Trophoblast cell (in vitro differentiated cells and primary cell): Measurements from ENCODE around the gene ARHGAP42.

Experiments used
- DNase-seq, 2 donors: peaks; one replicate each; pipeline ENCODE4 v3.0.0-alpha.2; 2016
- H2AFZ ChIP-seq: 2 replicates; pipeline ENCODE4 v1.6.1; 2013; ENCODE audit warnings: low read length, moderate library complexity, mild to moderate bottlenecking; ENCODE audit not compliant: insufficient read depth, poor library complexity
- H2AK5ac ChIP-seq: 2 replicates; pipeline ENCODE4 v1.6.1; 2013; ENCODE audit warnings: mild to moderate bottlenecking, low read length
- H2BK120ac ChIP-seq: 2 replicates; pipeline ENCODE4 v1.6.1; 2013; ENCODE audit warnings: low read length, mild to moderate bottlenecking, moderate library complexity; ENCODE audit not compliant: insufficient read depth, poor library complexity
- H2BK12ac ChIP-seq: 2 replicates; pipeline ENCODE4 v1.6.1; 2013; ENCODE audit warnings: mild to moderate bottlenecking, low read length, moderate library complexity
- H2BK5ac ChIP-seq: 2 replicates; pipeline ENCODE4 v1.6.1; 2013; ENCODE audit warnings: low read length, low read depth, moderate library complexity, mild to moderate bottlenecking; ENCODE audit not compliant: poor library complexity
- H3K14ac ChIP-seq: 2 replicates; pipeline ENCODE4 v1.6.1; 2013; ENCODE audit warnings: mild to moderate bottlenecking, low read length
- H3K18ac ChIP-seq: 2 replicates; pipeline ENCODE4 v1.6.1; 2013; ENCODE audit warnings: mild to moderate bottlenecking, low read length
- H3K23ac ChIP-seq: 2 replicates; pipeline ENCODE4 v1.6.1; 2013; ENCODE audit warnings: low read length
- H3K27ac ChIP-seq: 2 replicates; pipeline ENCODE4 v1.5.1; 2013; ENCODE audit warnings: low read depth, mild to moderate bottlenecking, inconsistent platforms, low read length, moderate library complexity
- H3K27me3 ChIP-seq: 2 replicates; pipeline ENCODE4 v1.6.1; 2013; ENCODE audit warnings: inconsistent platforms, mild to moderate bottlenecking, low read length, moderate library complexity; ENCODE audit not compliant: insufficient read depth
- H3K36me3 ChIP-seq, 2 experiments: 1 replicate in 1 of 2; 2 replicates in 1 of 2; pipeline ENCODE4 v1.6.1; 2013; ENCODE audit warnings: low read length in 2 of 2, mild to moderate bottlenecking in 2 of 2, moderate library complexity in 1 of 2; ENCODE audit not compliant: insufficient read depth in 2 of 2, control insufficient read depth in 1 of 2
- H3K4ac ChIP-seq: 2 replicates; pipeline ENCODE4 v1.6.1; 2013; ENCODE audit warnings: low read depth, mild to moderate bottlenecking, low read length, moderate library complexity
- H3K4me1 ChIP-seq, 2 experiments: 1 replicate in 1 of 2; 2 replicates in 1 of 2; pipeline ENCODE4 v1.6.1; 2013; ENCODE audit warnings: low read length in 2 of 2, mild to moderate bottlenecking in 2 of 2, moderate library complexity in 1 of 2; ENCODE audit not compliant: insufficient read depth in 2 of 2, control insufficient read depth in 1 of 2
- H3K4me2 ChIP-seq: 2 replicates; pipeline ENCODE4 v1.6.1; 2013; ENCODE audit warnings: inconsistent platforms, mild to moderate bottlenecking, low read length, moderate library complexity
- H3K4me3 ChIP-seq: 2 replicates; pipeline ENCODE4 v1.5.1; 2013; ENCODE audit warnings: mild to moderate bottlenecking, low read depth, low read length, inconsistent platforms
- H3K79me1 ChIP-seq: one replicate; pipeline ENCODE4 v1.6.1; 2013; ENCODE audit warnings: low read length
- H3K79me2 ChIP-seq: 2 replicates; pipeline ENCODE4 v1.6.1; 2013; ENCODE audit warnings: low read length, mild to moderate bottlenecking; ENCODE audit not compliant: control insufficient read depth, insufficient read depth, poor library complexity
- H3K9ac ChIP-seq: 2 replicates; pipeline ENCODE4 v1.6.1; 2013; ENCODE audit warnings: mild to moderate bottlenecking, low read length
- H3K9me3 ChIP-seq: 2 replicates; pipeline ENCODE4 v1.6.1; 2013; ENCODE audit warnings: low read depth, mild to moderate bottlenecking, control low read depth, inconsistent platforms, low read length; ENCODE audit not compliant: insufficient read depth
- H4K12ac ChIP-seq: 2 replicates; pipeline ENCODE4 v1.6.1; 2013; ENCODE audit warnings: low read depth, mild to moderate bottlenecking, low read length, moderate library complexity
- H4K8ac ChIP-seq: 2 replicates; pipeline ENCODE4 v1.6.1; 2013; ENCODE audit warnings: low read depth, mild to moderate bottlenecking, low read length, moderate library complexity
- H4K91ac ChIP-seq: one replicate; pipeline ENCODE4 v1.6.1; 2013; ENCODE audit warnings: low read depth, mild to moderate bottlenecking, low read length, moderate library complexity
- WGBS: extraction: QIAGEN DNeasy Blood & Tissue Kit; methylation state at CpG from one replicate; pipeline ENCODE4 v1.1.7; 2013; ENCODE audit warnings: missing lambda C conversion rate; ENCODE audit not compliant: insufficient read length, insufficient coverage; ENCODE audit errors: extremely low coverage; 5-methylcytosine and 5-hydroxymethylcytosine counted together

The ARHGAP42 gene

DNA sequence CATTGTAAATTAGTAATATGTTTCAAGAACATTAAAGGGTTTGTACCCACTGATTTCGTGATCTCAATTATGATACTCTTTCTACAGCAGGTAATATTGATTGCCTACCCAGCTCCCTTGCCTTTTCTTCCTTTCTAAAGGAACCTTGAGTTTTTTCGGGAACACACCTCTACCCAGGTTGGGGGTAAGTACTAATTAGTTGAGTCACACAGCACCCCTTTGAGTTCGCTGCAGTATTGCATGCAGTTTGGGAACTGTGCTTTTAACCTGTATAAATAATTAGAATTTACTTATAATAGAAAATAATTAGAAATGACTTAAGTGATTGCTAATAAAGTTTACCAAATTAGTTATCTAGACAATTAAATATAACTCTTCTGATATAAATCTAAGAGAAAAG lies 24.9 kb downstream of the ARHGAP42 start:
- Histone ChIP-seq H2BK12ac (no peak overlapping the region), H4K8ac (no peak overlapping the region), H2BK120ac (no peak overlapping the region), H3K79me1 (no peaks in the 10 kb centered on the region), H3K4me1 (no peaks in the 10 kb centered on the region), H3K14ac (no peak overlapping the region), H2AK5ac (no peak overlapping the region), H4K12ac (no peak overlapping the region), H3K23ac (no peak overlapping the region), H2BK5ac (no peak overlapping the region), H3K36me3 (no peaks in the 10 kb centered on the region), H2AFZ (no peak overlapping the region), H3K27me3 (no peaks in the 10 kb centered on the region), H3K9ac (no peak overlapping the region), H3K79me2 (no peaks in the 10 kb centered on the region), H3K9me3 (no peaks in the 10 kb centered on the region), H4K91ac (no peak overlapping the region), H3K4me3 (no peak overlapping the region), H3K4ac (no peak overlapping the region), H3K27ac (no peak overlapping the region), H3K18ac (no peak overlapping the region), H3K4me2 (no peak overlapping the region)
- WGBS, result no CpG with 5 or more reads among the region's 3 CpGs
- no peak for DNase-seq

- Histone ChIP-seq H3K4ac (no peak overlapping the region), H2BK120ac (no peak overlapping the region), H3K23ac (no peak overlapping the region), H3K18ac (no peak overlapping the region), H3K4me3 (no peak overlapping the region), H4K8ac (no peak overlapping the region), H4K12ac (no peak overlapping the region), H3K36me3 (no peaks in the 10 kb centered on the region), H2AFZ (no peak overlapping the region), H2BK5ac (no peak overlapping the region), H3K9ac (no peak overlapping the region), H2BK12ac (no peak overlapping the region), H3K27me3 (no peaks in the 10 kb centered on the region), H3K4me2 (no peak overlapping the region), H3K27ac (no peak overlapping the region), H3K14ac (no peak overlapping the region), H3K79me1 (no peaks in the 10 kb centered on the region), H3K79me2 (no peaks in the 10 kb centered on the region), H3K9me3 (no peaks in the 10 kb centered on the region), H2AK5ac (no peak overlapping the region), H3K4me1 (no peaks in the 10 kb centered on the region), H4K91ac (no peak overlapping the region)
- no peak for DNase-seq
- no CpG with 5 or more reads among the region's 3 CpGs for WGBS
These were observed 25.5 kb downstream of the ARHGAP42 start for GRCh38 chr11:100712583-100712982.

GRCh38 chr11:100715165-100715761 lies 28.2 kb downstream of the ARHGAP42 start:
- Histone ChIP-seq H3K4me3 (no peak overlapping the region), H2BK120ac (no peak overlapping the region), H3K4me2 (no peak overlapping the region), H2AK5ac (no peak overlapping the region), H4K91ac (no peak overlapping the region), H3K9me3 (no peaks in the 10 kb centered on the region), H3K79me1 (no peaks in the 10 kb centered on the region), H3K4me1 (peaks cover 6 to 8% of the 10 kb centered on the region in 2 experiments), H3K23ac (no peak overlapping the region), H3K4ac (no peak overlapping the region), H2BK12ac (no peak overlapping the region), H2BK5ac (no peak overlapping the region), H3K27me3 (no peaks in the 10 kb centered on the region), H3K36me3 (no peaks in the 10 kb centered on the region), H4K8ac (no peak overlapping the region), H2AFZ (no peak overlapping the region), H3K14ac (no peak overlapping the region), H3K18ac (no peak overlapping the region), H3K9ac (no peak overlapping the region), H3K79me2 (no peaks in the 10 kb centered on the region), H3K27ac (no peak overlapping the region), H4K12ac (no peak overlapping the region)
- DNase-seq, result no peak
- whole genome bisulfite sequencing, result no CpG with 5 or more reads among the region's 3 CpGs

- H3K4me2 ChIP-seq, result no peak overlapping the region
- H4K91ac ChIP-seq, result no peak overlapping the region
- no peaks in the 10 kb centered on the region for H3K36me3 ChIP-seq
- H3K9ac ChIP-seq, result no peak overlapping the region
- H3K4ac ChIP-seq, result no peak overlapping the region
- H3K4me3 ChIP-seq, result no peak overlapping the region
- no peak overlapping the region for H3K23ac ChIP-seq
- H4K8ac ChIP-seq, result no peak overlapping the region
- no peak for DNase-seq
- peaks cover 6 to 8% of the 10 kb centered on the region in 2 experiments for H3K4me1 ChIP-seq
- no peak overlapping the region for H2BK12ac ChIP-seq
- no peaks in the 10 kb centered on the region for H3K79me1 ChIP-seq
- H3K18ac ChIP-seq, result no peak overlapping the region
- H3K14ac ChIP-seq, result no peak overlapping the region
- H2AK5ac ChIP-seq, result no peak overlapping the region
- no peaks in the 10 kb centered on the region for H3K79me2 ChIP-seq
- H3K27ac ChIP-seq, result no peak overlapping the region
- no peak overlapping the region for H4K12ac ChIP-seq
- no peak overlapping the region for H2AFZ ChIP-seq
- no peaks in the 10 kb centered on the region for H3K27me3 ChIP-seq
- no peak overlapping the region for H2BK5ac ChIP-seq
- H2BK120ac ChIP-seq, result no peak overlapping the region
- H3K9me3 ChIP-seq, result no peaks in the 10 kb centered on the region
- WGBS, result no CpG with 5 or more reads among the region's 3 CpGs
These were observed 29.8 kb downstream of the ARHGAP42 start for GRCh38 chr11:100716838-100717237.
